ENCODE results near the gene DPF3. TPM values are rescaled to one million over a fixed set of nuclear protein-coding genes. Genes with fewer than 3 reads are reported as not detected.

Gene DPF3
- total RNA-seq, 1 donor from 2014 or later = 2.7 TPM

- intact Hi-C loops (cut with micrococcal nuclease) = loop anchor here (10.0 kb wide), 1 partner anchor 209 kb away; no protein-coding TSS in a partner anchor
These were observed 169.9 kb downstream of the DPF3 start for GRCh38 chr14:72723858-72724530.

GRCh38 chr14:72722201-72722785 is 171.6 kb downstream of the DPF3 start:
- intact Hi-C loops (cut with micrococcal nuclease) = loop anchor here (10.0 kb wide), 1 partner anchor 207 kb away; no protein-coding TSS in a partner anchor

- intact Hi-C loops (cut with micrococcal nuclease) = loop anchor here (10.0 kb wide), 1 partner anchor 206 kb away; no protein-coding TSS in a partner anchor
These were observed 172.8 kb downstream of the DPF3 start for GRCh38 chr14:72721083-72721482.

GRCh38 chr14:72717220-72717619 is 176.7 kb downstream of the DPF3 start:
- intact Hi-C loops (cut with micrococcal nuclease) = no loop called here

- intact Hi-C loops (cut with micrococcal nuclease) = no loop called here
These were observed 177.4 kb downstream of the DPF3 start for GRCh38 chr14:72716476-72716875.

- intact Hi-C loops (cut with micrococcal nuclease) = no loop called here
These were observed 178.1 kb downstream of the DPF3 start for GRCh38 chr14:72715850-72716228.

GRCh38 chr14:72715215-72715849 is 178.6 kb downstream of the DPF3 start:
- intact Hi-C loops (cut with micrococcal nuclease) = no loop called here

GRCh38 chr14:72714871-72715214 is 179.1 kb downstream of the DPF3 start:
- intact Hi-C loops (cut with micrococcal nuclease) = no loop called here

GRCh38 chr14:72714094-72714493 is 179.8 kb downstream of the DPF3 start:
- intact Hi-C loops (cut with micrococcal nuclease) = no loop called here

- intact Hi-C loops (cut with micrococcal nuclease) = no loop called here
These were observed 182.0 kb downstream of the DPF3 start for GRCh38 chr14:72711936-72712335.

- intact Hi-C loops (cut with micrococcal nuclease) = no loop called here
These were observed 183.8 kb downstream of the DPF3 start for GRCh38 chr14:72709916-72710611.

- intact Hi-C loops (cut with micrococcal nuclease) = no loop called here
These were observed 185.0 kb downstream of the DPF3 start for GRCh38 chr14:72708708-72709475.

- intact Hi-C loops (cut with micrococcal nuclease) = no loop called here
These were observed 185.7 kb downstream of the DPF3 start for GRCh38 chr14:72708222-72708621.

- intact Hi-C loops (cut with micrococcal nuclease) = no loop called here
These were observed 187.4 kb downstream of the DPF3 start for GRCh38 chr14:72706485-72706884.

- intact Hi-C loops (cut with micrococcal nuclease) = no loop called here
These were observed 189.4 kb downstream of the DPF3 start for GRCh38 chr14:72704502-72704901.

GRCh38 chr14:72701605-72702004 is 192.3 kb downstream of the DPF3 start:
- intact Hi-C loops (cut with micrococcal nuclease) = no loop called here

GRCh38 chr14:72701237-72701565 is 192.7 kb downstream of the DPF3 start:
- intact Hi-C loops (cut with micrococcal nuclease) = no loop called here

- intact Hi-C loops (cut with micrococcal nuclease) = no loop called here
These were observed 193.3 kb downstream of the DPF3 start for GRCh38 chr14:72700338-72701236.

GRCh38 chr14:72699852-72700257 is 194.0 kb downstream of the DPF3 start:
- intact Hi-C loops (cut with micrococcal nuclease) = no loop called here

GRCh38 chr14:72699443-72699842 is 194.5 kb downstream of the DPF3 start:
- intact Hi-C loops (cut with micrococcal nuclease) = no loop called here
